ENCODE measurements around the gene ERP27.

DNA sequence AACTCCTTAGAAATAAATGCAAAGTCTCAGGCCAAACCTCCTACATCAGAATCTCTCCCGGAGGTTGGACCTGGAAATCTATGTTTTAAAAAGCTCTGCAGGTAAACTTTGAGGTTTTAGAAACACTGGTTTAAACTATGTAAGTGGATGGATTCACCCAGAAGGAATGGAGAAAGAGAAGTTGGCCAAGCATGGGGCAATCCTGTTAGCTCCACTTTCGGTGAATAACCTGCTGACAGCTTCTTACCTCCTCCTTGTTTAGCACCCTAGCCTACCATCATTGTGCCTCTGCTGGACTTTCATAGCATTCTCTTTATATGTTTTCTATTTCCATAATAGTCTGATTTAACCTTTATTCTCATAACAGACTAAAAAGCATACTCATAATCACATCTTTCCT, 26.1 kb upstream of the ERP27 start:
- TF ChIP-seq TAF1 (IDR thresholded peaks at IDR 0.05; ENCODE audit: borderline replicate concordance, low read depth, low read length) (no peak), EZH2phosphoT487 (IDR thresholded peaks at IDR 0.05; ENCODE audit: borderline replicate concordance, low read depth) (no peak), TEAD4 (IDR thresholded peaks at IDR 0.05; ENCODE audit: borderline replicate concordance, insufficient read depth) (no peak), TCF12 (IDR thresholded peaks at IDR 0.05) (no peak), EP300 (IDR thresholded peaks at IDR 0.05; ENCODE audit: borderline replicate concordance in 1 of 2, low read depth in 1 of 2, low read length in 1 of 2) (no peak), RFX5 (IDR thresholded peaks at IDR 0.05; ENCODE audit: low read length) (no peak), FOXJ3 (CRISPR knock-in tag; IDR thresholded peaks at IDR 0.05) (no peak), POLR2AphosphoS5 (IDR thresholded peaks at IDR 0.05; ENCODE audit: low read depth, low read length) (no peak)
- TF ChIP-seq, protein P1, sequence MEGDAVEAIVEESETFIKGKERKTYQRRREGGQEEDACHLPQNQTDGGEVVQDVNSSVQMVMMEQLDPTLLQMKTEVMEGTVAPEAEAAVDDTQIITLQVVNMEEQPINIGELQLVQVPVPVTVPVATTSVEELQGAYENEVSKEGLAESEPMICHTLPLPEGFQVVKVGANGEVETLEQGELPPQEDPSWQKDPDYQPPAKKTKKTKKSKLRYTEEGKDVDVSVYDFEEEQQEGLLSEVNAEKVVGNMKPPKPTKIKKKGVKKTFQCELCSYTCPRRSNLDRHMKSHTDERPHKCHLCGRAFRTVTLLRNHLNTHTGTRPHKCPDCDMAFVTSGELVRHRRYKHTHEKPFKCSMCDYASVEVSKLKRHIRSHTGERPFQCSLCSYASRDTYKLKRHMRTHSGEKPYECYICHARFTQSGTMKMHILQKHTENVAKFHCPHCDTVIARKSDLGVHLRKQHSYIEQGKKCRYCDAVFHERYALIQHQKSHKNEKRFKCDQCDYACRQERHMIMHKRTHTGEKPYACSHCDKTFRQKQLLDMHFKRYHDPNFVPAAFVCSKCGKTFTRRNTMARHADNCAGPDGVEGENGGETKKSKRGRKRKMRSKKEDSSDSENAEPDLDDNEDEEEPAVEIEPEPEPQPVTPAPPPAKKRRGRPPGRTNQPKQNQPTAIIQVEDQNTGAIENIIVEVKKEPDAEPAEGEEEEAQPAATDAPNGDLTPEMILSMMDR (IDR thresholded peaks at IDR 0.05) = no peak
- TF ChIP-seq, protein P2, sequence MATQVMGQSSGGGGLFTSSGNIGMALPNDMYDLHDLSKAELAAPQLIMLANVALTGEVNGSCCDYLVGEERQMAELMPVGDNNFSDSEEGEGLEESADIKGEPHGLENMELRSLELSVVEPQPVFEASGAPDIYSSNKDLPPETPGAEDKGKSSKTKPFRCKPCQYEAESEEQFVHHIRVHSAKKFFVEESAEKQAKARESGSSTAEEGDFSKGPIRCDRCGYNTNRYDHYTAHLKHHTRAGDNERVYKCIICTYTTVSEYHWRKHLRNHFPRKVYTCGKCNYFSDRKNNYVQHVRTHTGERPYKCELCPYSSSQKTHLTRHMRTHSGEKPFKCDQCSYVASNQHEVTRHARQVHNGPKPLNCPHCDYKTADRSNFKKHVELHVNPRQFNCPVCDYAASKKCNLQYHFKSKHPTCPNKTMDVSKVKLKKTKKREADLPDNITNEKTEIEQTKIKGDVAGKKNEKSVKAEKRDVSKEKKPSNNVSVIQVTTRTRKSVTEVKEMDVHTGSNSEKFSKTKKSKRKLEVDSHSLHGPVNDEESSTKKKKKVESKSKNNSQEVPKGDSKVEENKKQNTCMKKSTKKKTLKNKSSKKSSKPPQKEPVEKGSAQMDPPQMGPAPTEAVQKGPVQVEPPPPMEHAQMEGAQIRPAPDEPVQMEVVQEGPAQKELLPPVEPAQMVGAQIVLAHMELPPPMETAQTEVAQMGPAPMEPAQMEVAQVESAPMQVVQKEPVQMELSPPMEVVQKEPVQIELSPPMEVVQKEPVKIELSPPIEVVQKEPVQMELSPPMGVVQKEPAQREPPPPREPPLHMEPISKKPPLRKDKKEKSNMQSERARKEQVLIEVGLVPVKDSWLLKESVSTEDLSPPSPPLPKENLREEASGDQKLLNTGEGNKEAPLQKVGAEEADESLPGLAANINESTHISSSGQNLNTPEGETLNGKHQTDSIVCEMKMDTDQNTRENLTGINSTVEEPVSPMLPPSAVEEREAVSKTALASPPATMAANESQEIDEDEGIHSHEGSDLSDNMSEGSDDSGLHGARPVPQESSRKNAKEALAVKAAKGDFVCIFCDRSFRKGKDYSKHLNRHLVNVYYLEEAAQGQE (IDR thresholded peaks at IDR 0.05; ENCODE audit: low read depth, low read length) = no peak
- TF ChIP-seq, protein P3, sequence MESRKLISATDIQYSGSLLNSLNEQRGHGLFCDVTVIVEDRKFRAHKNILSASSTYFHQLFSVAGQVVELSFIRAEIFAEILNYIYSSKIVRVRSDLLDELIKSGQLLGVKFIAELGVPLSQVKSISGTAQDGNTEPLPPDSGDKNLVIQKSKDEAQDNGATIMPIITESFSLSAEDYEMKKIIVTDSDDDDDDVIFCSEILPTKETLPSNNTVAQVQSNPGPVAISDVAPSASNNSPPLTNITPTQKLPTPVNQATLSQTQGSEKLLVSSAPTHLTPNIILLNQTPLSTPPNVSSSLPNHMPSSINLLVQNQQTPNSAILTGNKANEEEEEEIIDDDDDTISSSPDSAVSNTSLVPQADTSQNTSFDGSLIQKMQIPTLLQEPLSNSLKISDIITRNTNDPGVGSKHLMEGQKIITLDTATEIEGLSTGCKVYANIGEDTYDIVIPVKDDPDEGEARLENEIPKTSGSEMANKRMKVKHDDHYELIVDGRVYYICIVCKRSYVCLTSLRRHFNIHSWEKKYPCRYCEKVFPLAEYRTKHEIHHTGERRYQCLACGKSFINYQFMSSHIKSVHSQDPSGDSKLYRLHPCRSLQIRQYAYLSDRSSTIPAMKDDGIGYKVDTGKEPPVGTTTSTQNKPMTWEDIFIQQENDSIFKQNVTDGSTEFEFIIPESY (IDR thresholded peaks at IDR 0.05; ENCODE audit: borderline replicate concordance, low read depth) = no peak
